Gastroesophageal sphincter (tissue), 4 donors: Measurements from ENCODE around the gene SLA2. TPM values are rescaled to one million over a fixed set of nuclear protein-coding genes. Genes with fewer than 3 reads are reported as not detected.
"Not testable (repeated sequence)": the region's sequence is repeated elsewhere in the genome, so short reads cannot be mapped to it uniquely, and the experiment has no call there.

Experiments used
- ATAC-seq: fragments of 150-250 bp; one replicate; pipeline ENCODE4 v1.9.1; 2016; ENCODE audit warnings: mild to moderate bottlenecking, moderate library complexity
- H3K27ac ChIP-seq, 4 donors: fragments of 200-600 bp; sonication (generic) in 3 of 4; 1 replicate in 3 of 4; 2 replicates in 1 of 4; pipeline ENCODE4 v1.5.1; 2016 to 2019
- H3K27me3 ChIP-seq: fragments of 200-600 bp; sonication (generic); one replicate; pipeline ENCODE4 v1.5.1; 2019
- H3K36me3 ChIP-seq, 2 donors: fragments of 200-600 bp; sonication (generic); one replicate each; pipeline ENCODE4 v1.5.1; 2019; ENCODE audit warnings: control low read depth in 1 of 2
- H3K4me1 ChIP-seq, 3 donors: fragments of 200-600 bp; sonication (generic); 1 replicate in 2 of 3; 2 replicates in 1 of 3; pipeline ENCODE4 v1.5.1; 2016 to 2019; ENCODE audit warnings: control low read depth in 2 of 3
- H3K4me3 ChIP-seq, 2 donors: fragments of 200-600 bp; sonication (generic); one replicate each; pipeline ENCODE4 v1.5.1; 2019; ENCODE audit warnings: mild to moderate bottlenecking in 1 of 2, moderate library complexity in 1 of 2
- H3K9me3 ChIP-seq, 3 donors: fragments of 200-600 bp; sonication (generic); one replicate each; pipeline ENCODE4 v1.5.1; 2017 to 2019; ENCODE audit warnings: control low read depth in 2 of 3
- EP300 ChIP-seq: sonication (generic); formaldehyde crosslinking; IDR thresholded peaks from one replicate; pipeline ENCODE4 v1.6.1; 2017; ENCODE audit warnings: antibody characterized with exemption, mild to moderate bottlenecking
- POLR2A ChIP-seq, 2 donors: fragments of 450-650 bp; IDR thresholded peaks; one replicate each; pipeline ENCODE4 v1.6.1; 2017; ENCODE audit warnings: antibody characterized with exemption in 2 of 2, mild to moderate bottlenecking in 2 of 2, moderate library complexity in 1 of 2
- POLR2AphosphoS5 ChIP-seq: sonication (generic); formaldehyde crosslinking; IDR thresholded peaks from one replicate; pipeline ENCODE4 v1.6.1; 2017; ENCODE audit warnings: antibody characterized with exemption
- WGBS, 2 donors: methylation state at CpG; one replicate each; pipeline ENCODE4 v1.1.5; 2018; ENCODE audit warnings: low coverage in 1 of 2; 5-methylcytosine and 5-hydroxymethylcytosine counted together
- total RNA-seq, 4 donors: library from RNA; depleted of rRNA; stranded (reverse); fragments of >200 nt; gene quantifications; one replicate each; pipeline ENCODE4 v1.1.0, GENCODE V29; 2016
- TF ChIP-seq, protein P1 (sequence below), 4 experiments: fragments of 200-600 bp in 2 of 4; fragments of 450-650 bp in 2 of 4; sonication (generic) in 1 of 4; IDR thresholded peaks; one replicate each; pipeline ENCODE4 v1.5.1; 2017 to 2019; ENCODE audit warnings: antibody characterized with exemption in 4 of 4, mild to moderate bottlenecking in 2 of 4, moderate library complexity in 2 of 4

Gene SLA2
- total RNA-seq, 4 donors from 2014 or later: 0.13 TPM; not detected in 3

DNA sequence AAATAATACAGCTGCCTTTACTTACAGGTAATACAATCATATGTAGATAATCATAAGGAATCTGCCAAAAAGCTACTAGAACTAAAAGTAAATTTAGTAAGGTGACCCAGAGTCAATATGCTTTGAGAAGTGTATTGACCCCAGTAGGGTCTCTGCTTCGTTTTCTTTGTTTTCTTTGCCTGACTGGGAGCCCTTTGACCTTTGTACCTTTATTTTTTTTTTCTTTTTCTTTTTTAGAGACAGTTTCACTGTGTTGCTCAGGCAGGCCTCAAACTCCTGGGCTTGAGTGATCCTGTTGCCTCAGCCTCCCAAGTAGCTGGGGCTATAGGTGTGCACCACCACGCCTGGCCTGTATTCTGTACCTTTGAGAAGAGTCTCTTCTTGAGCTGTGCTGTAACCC lies 22.6 kb downstream of the SLA2 start:
- H3K4me1 ChIP-seq: no peaks in the 10 kb centered on the region
- no peak overlapping the region for H3K4me3 ChIP-seq
- no peaks in the 10 kb centered on the region for H3K36me3 ChIP-seq
- 80 to 81% methylated on average over 1 to 2 of the region's 2 CpGs for WGBS, 2 donors
- H3K27ac ChIP-seq: no peak overlapping the region
- H3K9me3 ChIP-seq: no peaks in the 10 kb centered on the region
- no peak for ATAC-seq
- H3K27me3 ChIP-seq: no peaks in the 10 kb centered on the region
- TF ChIP-seq POLR2AphosphoS5 (no peak), POLR2A (IDR thresholded peaks at IDR 0.05) (no peak), EP300 (no peak)
- TF ChIP-seq, protein P1, sequence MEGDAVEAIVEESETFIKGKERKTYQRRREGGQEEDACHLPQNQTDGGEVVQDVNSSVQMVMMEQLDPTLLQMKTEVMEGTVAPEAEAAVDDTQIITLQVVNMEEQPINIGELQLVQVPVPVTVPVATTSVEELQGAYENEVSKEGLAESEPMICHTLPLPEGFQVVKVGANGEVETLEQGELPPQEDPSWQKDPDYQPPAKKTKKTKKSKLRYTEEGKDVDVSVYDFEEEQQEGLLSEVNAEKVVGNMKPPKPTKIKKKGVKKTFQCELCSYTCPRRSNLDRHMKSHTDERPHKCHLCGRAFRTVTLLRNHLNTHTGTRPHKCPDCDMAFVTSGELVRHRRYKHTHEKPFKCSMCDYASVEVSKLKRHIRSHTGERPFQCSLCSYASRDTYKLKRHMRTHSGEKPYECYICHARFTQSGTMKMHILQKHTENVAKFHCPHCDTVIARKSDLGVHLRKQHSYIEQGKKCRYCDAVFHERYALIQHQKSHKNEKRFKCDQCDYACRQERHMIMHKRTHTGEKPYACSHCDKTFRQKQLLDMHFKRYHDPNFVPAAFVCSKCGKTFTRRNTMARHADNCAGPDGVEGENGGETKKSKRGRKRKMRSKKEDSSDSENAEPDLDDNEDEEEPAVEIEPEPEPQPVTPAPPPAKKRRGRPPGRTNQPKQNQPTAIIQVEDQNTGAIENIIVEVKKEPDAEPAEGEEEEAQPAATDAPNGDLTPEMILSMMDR (IDR thresholded peaks at IDR 0.05): no peak

DNA sequence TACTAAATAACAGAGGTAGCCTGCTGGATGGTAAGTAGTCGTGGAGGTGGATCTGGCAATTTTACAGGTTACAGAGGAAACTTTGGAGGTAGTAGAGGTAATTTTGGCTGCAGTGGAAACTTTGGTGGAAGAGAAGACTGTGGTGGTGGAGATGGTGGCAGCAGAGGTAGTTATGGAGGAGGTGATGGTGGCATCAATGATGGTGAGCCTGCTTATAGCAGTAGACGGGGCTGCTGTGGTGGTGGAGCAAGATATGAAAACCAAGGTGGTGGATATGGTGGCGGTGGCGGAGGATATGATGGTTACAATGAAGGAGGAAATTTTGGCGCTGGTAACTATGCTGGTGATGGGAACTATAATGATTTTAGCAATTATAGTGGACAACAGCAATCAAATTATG lies 25.1 kb downstream of the SLA2 start:
- no peak for TF ChIP-seq POLR2AphosphoS5
- TF ChIP-seq, protein P1 (IDR thresholded peaks at IDR 0.05): no peak
- no peak for TF ChIP-seq POLR2A (IDR thresholded peaks at IDR 0.05)
- no peak for TF ChIP-seq EP300
- Histone ChIP-seq H3K27ac (no peak overlapping the region), H3K4me1 (no peaks in the 10 kb centered on the region), H3K9me3 (no peaks in the 10 kb centered on the region), H3K36me3 (no peaks in the 10 kb centered on the region), H3K27me3 (no peaks in the 10 kb centered on the region), H3K4me3 (no peak overlapping the region)
- no peak for ATAC-seq
- 86 to 95% methylated on average over 1 to 4 of the region's 5 CpGs for WGBS, 2 donors

DNA sequence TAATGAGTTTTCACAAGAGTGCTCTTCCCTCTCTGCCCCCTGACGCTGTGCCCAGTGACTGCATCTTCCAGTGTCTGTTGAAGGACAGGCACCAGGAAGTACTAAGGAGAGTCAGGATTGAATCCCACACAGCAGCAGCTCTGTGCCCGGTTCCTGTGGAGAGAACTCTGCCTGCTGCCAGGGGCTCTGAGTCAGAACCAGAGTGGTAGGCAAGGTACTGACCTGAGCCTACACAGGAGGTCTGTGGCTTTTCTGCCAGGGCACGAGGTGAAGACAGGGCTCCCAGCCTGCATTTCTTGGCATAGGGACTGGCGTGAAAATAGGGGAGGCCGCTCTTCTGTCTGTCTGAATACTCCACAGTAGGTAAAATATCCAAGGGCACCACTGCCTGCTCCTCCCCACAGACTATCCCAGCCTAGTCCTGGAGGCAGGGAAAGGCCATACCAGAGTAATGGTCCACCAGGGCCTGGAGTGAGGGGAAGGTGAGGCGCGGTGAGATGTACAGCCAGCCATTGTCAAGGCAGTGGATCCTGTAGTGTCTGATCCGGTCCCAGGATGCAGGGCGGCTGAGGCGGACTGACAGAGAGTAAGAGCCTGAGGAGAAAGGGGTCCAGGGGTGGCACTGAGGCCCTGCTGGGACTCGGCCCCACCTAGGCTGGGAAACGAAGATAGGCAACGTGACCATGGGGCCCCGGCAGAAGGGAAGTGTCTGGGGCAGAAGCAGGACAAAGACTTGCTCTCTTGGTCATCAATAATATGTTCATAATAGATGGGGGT lies 31.0 kb downstream of the SLA2 start:
- no peak for ATAC-seq
- Histone ChIP-seq H3K36me3 (peaks cover 0 to 56% of the 10 kb centered on the region in 2 donors), H3K4me3 (no peak overlapping the region), H3K4me1 (no peaks in the 10 kb centered on the region), H3K27ac (no peak overlapping the region), H3K27me3 (no peaks in the 10 kb centered on the region), H3K9me3 (no peaks in the 10 kb centered on the region)
- WGBS, 2 donors: 59 to 81% methylated on average over 5 to 9 of the region's 14 CpGs
- TF ChIP-seq, protein P1 (IDR thresholded peaks at IDR 0.05): no peak
- TF ChIP-seq EP300: no peak
- TF ChIP-seq POLR2AphosphoS5: no peak
- TF ChIP-seq POLR2A (IDR thresholded peaks at IDR 0.05): no peak

DNA sequence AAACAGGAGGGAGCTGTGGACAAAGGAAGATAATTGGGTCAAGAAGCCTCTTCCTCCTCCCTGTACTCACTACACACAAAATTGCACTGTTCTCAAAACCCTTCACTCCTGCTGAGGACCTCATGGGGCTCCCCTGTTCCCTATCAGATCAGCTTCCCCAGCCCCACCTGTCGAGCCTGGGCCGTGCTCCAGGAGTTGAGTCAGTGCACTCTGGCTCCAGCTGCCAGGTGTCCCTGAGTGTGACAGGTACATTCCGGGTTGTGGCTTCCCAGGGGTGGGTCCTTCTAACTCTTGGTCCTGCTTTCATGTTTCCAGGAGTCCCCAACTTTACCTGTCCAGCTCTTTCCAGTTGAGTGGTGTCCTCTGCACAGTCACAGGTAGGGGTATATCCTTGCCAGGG lies 32.0 kb downstream of the SLA2 start:
- Histone ChIP-seq H3K27me3 (no peaks in the 10 kb centered on the region), H3K4me1 (no peaks in the 10 kb centered on the region), H3K9me3 (no peaks in the 10 kb centered on the region), H3K4me3 (no peak overlapping the region), H3K36me3 (peaks cover 0 to 66% of the 10 kb centered on the region in 2 donors), H3K27ac (no peak overlapping the region)
- TF ChIP-seq, protein P1 (IDR thresholded peaks at IDR 0.05): no peak
- TF ChIP-seq EP300 (no peak), POLR2AphosphoS5 (no peak), POLR2A (IDR thresholded peaks at IDR 0.05) (no peak)
- ATAC-seq: no peak
- 73% methylated on average over 3 of the region's 3 CpGs; no CpG with 5 or more reads in 1 of the 2 donors for WGBS, 2 donors

DNA sequence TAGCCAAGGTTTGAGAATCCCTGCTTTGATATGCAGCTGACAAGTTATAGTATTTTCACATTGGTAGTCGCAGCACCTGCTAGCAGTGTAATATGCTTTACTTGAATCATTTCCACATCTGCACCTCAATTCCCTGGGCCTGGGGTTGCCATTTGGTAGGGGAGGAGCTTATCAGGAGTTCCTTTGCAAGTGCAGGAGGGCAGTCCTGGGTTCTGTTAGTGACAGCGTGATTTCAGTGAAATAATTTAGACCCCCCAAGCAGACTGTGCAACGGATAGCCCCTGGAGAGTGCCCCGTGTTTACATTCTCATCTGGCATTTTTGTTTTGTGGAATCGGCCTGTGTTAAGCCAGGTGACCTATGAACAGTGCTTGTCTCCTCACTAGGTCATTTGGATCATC lies 34.4 kb downstream of the SLA2 start:
- WGBS, 2 donors: 53 to 55% methylated on average over 3 to 5 of the region's 5 CpGs

DNA sequence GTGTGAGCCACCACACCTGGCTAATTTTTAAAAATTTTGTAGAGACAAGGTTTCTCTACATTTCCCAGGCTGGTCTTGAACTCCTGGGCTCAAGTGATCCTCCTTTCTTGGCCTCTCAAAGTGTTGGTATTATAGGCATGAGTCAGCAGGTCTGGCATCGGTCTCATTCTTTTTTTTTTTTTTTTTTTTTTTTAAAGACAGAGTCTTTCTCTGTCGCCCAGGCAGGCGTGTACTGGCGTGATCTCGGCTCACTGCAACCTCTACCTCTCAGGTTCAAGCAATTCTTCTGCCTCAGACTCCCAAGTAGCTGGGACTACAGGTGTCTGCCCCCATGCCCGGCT lies 37.6 kb downstream of the SLA2 start:
- H3K4me3 ChIP-seq, ATAC-seq, H3K27ac ChIP-seq, H3K9me3 ChIP-seq, H3K27me3 ChIP-seq: not testable (repeated sequence)
- WGBS, 2 donors: 74 to 80% methylated on average over 1 to 6 of the region's 6 CpGs
- peaks cover 0 to 59% of the 10 kb centered on the region in 2 donors for H3K36me3 ChIP-seq
- peaks cover 0 to 31% (median 0%) of the 10 kb centered on the region in 3 donors for H3K4me1 ChIP-seq

More for the DNA sequence above, 34.4 kb downstream of the SLA2 start:
- H3K4me3 ChIP-seq: no peak overlapping the region
- ATAC-seq: no peak
- no peaks in the 10 kb centered on the region for H3K27me3 ChIP-seq
- H3K9me3 ChIP-seq: no peaks in the 10 kb centered on the region
- H3K36me3 ChIP-seq: peaks cover 0 to 82% of the 10 kb centered on the region in 2 donors
- H3K27ac ChIP-seq: no peak overlapping the region
- TF ChIP-seq POLR2A (IDR thresholded peaks at IDR 0.05): no peak
- TF ChIP-seq EP300: no peak
- TF ChIP-seq, protein P1 (IDR thresholded peaks at IDR 0.05): no peak
- TF ChIP-seq POLR2AphosphoS5: no peak
- peaks cover 0 to 16% (median 0%) of the 10 kb centered on the region in 3 donors for H3K4me1 ChIP-seq
